Lung microvascular endothelial cell (primary cell): Measurements from ENCODE around the gene CERS6. TPM values are rescaled to one million over a fixed set of nuclear protein-coding genes. Genes with fewer than 3 reads are reported as not detected.
"Not testable (repeated sequence)": the region's sequence is repeated elsewhere in the genome, so short reads cannot be mapped to it uniquely, and the experiment has no call there.

ENCODE experiments used
- DNase-seq, 2 donors: peaks; one replicate each; pipeline versions ENCODE4 v3.0.0 to v3.0.0-alpha.2; 2010; ENCODE audit warnings: low read depth in 2 of 2
- total RNA-seq: library from RNA; depleted of rRNA; stranded (reverse); fragments of >200 nt; gene quantifications from 2 replicates; pipeline ENCODE4 v1.2.1, GENCODE V29; 2014

The CERS6 gene
- total RNA-seq, 1 donor from 2014 or later = 44.6 TPM

- DNase-seq = no peak
Measured at GRCh38 chr2:168499500-168499899, 43.4 kb downstream of the CERS6 start.

- DNase-seq = no peak
Measured at GRCh38 chr2:168500516-168500915, 44.4 kb downstream of the CERS6 start.

- no peak for DNase-seq
Measured at GRCh38 chr2:168501466-168502065, 45.5 kb downstream of the CERS6 start.

- DNase-seq = not testable (repeated sequence)
Measured at GRCh38 chr2:168502852-168503251, 46.8 kb downstream of the CERS6 start.

- DNase-seq = no peak
Measured at GRCh38 chr2:168503901-168504300, 47.8 kb downstream of the CERS6 start.

DNA sequence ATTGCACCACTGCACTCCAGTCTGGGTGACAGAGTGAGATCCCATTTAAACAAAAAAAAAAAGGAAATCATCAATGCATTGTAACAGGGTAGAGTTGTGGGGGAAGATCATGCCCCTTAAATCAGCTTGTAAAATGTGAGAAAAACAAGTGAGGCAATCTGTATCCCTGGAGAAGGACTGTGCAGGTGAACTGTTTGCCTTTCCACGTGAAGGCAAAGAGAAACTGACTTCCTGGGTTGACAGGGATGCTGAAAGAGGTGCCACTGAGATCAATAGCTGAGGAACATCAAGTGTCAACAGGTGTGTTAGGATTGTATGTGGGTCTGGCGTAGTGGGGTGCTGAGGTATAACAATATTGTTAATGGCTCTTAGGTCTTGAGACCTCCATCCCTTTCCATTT lies 48.3 kb downstream of the CERS6 start:
- no peak for DNase-seq

- no peak for DNase-seq
Measured at GRCh38 chr2:168510125-168510756, 54.2 kb downstream of the CERS6 start.

DNA sequence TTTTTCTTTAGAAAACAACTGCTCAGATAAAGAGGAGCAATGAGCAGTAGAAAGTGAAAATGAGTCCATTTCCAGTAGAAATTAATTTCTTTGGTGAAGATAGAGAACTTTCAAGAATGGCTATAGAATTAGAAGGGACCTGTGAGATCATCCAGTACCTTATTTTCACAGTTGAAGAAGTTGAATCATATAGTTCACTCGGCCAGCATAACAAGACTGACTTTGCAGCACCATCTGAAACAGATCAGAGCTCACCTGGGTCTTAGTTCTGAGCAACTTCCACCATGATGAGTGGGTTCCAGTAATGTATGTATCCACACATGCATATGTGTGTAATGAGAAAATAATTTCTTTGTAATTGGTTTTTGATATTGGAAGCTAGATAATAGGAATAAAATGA lies 58.6 kb downstream of the CERS6 start:
- DNase-seq = no peak

- DNase-seq = no peak
Measured at GRCh38 chr2:168515502-168515901, 59.4 kb downstream of the CERS6 start.

GRCh38 chr2:168517816-168518215 lies 61.7 kb downstream of the CERS6 start:
- no peak for DNase-seq

DNA sequence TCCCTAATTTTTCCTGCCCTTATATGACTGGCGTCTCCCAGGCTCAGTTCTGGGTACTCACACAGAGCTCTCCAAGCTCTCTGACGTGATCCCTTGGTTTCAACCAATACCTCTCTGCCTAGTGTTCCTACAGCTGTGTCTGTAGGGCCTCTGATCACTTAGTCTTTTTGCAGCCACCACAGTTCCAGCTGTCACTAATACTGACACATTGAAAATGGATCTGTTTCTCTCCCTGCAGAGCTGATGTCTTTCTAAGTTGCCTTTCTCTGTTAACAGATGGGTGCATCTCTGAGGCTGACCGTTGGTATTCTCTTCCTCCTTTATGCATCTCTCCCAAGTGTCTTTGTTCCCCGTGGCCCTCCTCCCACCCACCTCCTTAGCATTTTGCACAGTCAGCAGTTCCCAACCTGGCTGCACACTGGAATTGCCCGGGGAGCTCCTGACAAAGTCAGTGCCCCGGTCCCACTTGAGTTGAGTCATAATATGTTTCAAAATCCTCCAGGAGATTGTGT lies 62.5 kb downstream of the CERS6 start:
- no peak for DNase-seq

DNA sequence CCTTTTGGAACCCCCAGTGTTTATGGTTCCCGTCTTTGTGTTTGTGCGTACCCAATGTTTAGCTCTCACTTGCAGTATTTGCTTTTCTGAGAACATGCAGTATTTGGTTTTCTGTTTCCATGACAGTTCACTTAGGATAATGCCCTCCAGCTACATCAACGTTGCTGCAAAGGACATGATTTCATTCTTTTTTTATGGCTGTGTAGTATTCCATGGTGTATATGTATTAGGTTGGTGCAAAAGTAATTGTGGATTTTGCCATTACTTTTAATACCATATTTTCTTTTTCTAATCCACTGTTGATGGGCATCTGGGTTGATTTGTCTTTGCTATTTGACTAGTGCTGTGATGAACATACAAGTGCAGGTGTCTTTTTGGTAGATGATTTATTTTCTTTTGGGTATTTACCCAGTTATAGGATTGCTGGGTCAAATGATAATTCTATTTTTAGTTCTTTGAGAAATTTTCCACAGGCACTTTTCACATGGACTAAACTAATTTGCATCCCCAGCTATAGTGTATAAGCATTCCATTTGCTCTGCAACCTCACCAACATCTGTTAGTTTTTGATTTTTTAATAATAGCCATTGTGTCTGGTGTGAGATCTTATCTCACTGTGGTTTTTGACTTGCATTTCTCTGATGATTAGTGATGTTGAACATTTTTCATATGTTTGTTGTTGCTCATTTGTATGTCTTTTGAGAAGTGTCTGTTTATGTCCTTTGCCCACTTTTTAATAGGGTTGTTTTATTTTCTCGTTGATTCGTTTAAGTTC lies 63.6 kb downstream of the CERS6 start:
- DNase-seq = peak in 1 of 2 donors; percentile 11

GRCh38 chr2:168521053-168521741 lies 65.1 kb downstream of the CERS6 start:
- DNase-seq = peak in 1 of 2 donors; percentile 42

- DNase-seq = no peak
Measured at GRCh38 chr2:168522446-168522845, 66.4 kb downstream of the CERS6 start.

DNA sequence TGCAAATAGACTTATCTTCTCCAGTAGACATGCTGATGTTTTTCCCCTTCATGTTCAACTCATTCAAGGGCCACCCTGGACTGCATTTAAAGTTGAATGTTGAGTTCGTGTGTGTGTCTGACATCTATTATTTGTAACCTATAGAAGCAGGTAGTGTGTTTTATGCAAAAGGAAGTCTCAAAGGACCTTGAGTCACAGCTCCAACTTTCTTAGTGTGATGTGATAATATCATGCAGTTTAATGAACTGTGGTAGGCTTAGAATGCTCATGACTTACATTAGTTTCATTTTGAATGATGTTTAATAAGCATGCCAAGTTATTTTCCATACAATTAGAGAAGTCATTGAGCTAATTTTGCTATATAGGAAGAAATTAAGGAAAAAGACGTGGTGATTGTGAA lies 67.9 kb downstream of the CERS6 start:
- no peak for DNase-seq

- no peak for DNase-seq
Measured at GRCh38 chr2:168525020-168525419, 68.9 kb downstream of the CERS6 start.

- no peak for DNase-seq
Measured at GRCh38 chr2:168525716-168526446, 69.8 kb downstream of the CERS6 start.

DNA sequence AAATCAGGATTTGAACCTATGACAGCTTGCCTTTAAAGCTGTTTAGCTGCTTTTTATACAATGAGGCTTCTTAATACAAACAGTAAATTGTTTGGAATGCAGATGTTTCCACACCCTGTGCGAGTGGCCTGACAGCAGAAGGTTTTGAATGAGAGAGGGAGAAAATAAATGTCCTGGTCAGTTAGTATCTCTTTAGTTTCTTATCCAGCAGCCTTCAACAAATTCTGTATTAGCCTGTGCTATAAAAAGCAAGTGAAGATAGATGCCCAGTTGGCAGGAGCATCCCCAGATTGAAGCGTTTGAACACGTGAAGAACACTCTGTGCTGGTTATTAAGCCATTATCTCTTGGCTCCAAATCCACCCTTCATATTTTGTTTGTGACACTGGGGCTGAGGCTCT lies 70.6 kb downstream of the CERS6 start:
- DNase-seq = no peak

- no peak for DNase-seq
Measured at GRCh38 chr2:168528016-168528415, 71.9 kb downstream of the CERS6 start.

DNA sequence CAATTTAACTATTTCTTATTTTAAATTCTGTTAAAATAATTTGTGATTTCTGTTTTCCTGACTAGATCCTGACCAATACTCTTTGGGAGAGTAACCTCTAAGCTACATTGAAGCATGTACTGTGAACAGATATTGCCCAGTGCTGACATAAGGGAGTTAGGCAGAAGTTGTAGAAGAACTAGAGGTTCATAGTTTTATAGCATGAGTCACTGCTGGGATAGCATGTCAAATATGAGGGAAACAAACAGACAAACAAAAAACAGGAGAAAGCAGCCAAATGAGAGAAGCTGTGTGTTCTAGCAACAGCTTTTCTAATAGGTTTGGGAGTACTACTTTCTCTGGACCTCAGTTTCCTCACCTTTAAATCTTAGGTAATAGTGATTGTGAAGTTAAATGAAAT lies 72.4 kb downstream of the CERS6 start:
- DNase-seq = no peak
